Measurements from ENCODE around the gene ALAS1. TPM values are rescaled to one million over a fixed set of nuclear protein-coding genes. Genes with fewer than 3 reads are reported as not detected.

ALAS1 gene
- polyA plus RNA-seq, 1 experiment = 61.7 TPM

DNA sequence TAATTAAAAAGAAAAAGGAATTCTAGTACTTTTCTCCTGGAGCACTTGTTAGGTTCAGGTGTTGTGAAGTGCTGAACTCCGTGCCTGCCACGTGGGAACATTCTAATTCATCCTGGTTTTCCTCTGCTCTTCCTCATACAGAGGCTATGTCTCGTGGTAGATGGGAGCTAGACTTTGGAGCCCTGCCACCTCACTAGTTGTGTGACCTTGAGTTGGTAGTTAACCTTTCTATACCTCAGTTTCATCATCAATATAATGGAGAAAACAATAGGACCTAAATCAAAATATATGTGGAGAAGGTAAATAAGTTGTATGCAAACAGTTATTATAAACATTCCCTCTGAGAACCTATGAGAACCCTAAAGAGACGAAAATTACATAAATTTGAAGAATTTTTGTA, 10.6 kb downstream of the ALAS1 start:
- no peak overlapping the region for H3K4me3 ChIP-seq (ENCODE audit: low read depth, low read length)
- H3K9me3 ChIP-seq (ENCODE audit: control insufficient read depth, insufficient read depth, low read length) = no peaks in the 10 kb centered on the region
- no peak for TF ChIP-seq CTCF (IDR thresholded peaks at IDR 0.05; ENCODE audit: low read depth, low read length)
- no peaks in the 10 kb centered on the region for H3K27me3 ChIP-seq (ENCODE audit: control insufficient read depth, insufficient read depth, low read length)
- POLR2A ChIA-PET = no interaction called here
- no peak overlapping the region for H3K27ac ChIP-seq (ENCODE audit: low read depth, low read length)
- CTCF ChIA-PET = interaction anchor here (1.0 to 5.0 kb wide), 3 partner anchors 13 to 131 kb away, joined by 4 to 38 read pairs (median 5); no protein-coding TSS in a partner anchor
- DNase-seq (ENCODE audit: low read depth, low spot score) = no peak

GRCh38 chr3:52210037-52210436, 12.1 kb downstream of the ALAS1 start:
- TF ChIP-seq CTCF (IDR thresholded peaks at IDR 0.05; ENCODE audit: low read depth, low read length) = no peak
- CTCF ChIA-PET = interaction anchor here (1.0 to 5.0 kb wide), 3 partner anchors 9 to 15 kb away, joined by 3 to 38 read pairs (median 3); no protein-coding TSS in a partner anchor
- H3K9me3 ChIP-seq (ENCODE audit: control insufficient read depth, insufficient read depth, low read length) = no peaks in the 10 kb centered on the region
- no peak overlapping the region for H3K27ac ChIP-seq (ENCODE audit: low read depth, low read length)
- no peak for DNase-seq (ENCODE audit: low read depth, low spot score)
- H3K4me3 ChIP-seq (ENCODE audit: low read depth, low read length) = no peak overlapping the region
- POLR2A ChIA-PET = no interaction called here
- no peaks in the 10 kb centered on the region for H3K27me3 ChIP-seq (ENCODE audit: control insufficient read depth, insufficient read depth, low read length)

GRCh38 chr3:52210550-52211046, 12.6 kb downstream of the ALAS1 start:
- Histone ChIP-seq H3K4me3 (ENCODE audit: low read depth, low read length) (no peak overlapping the region), H3K9me3 (ENCODE audit: control insufficient read depth, insufficient read depth, low read length) (no peaks in the 10 kb centered on the region), H3K27ac (ENCODE audit: low read depth, low read length) (no peak overlapping the region), H3K27me3 (ENCODE audit: control insufficient read depth, insufficient read depth, low read length) (no peaks in the 10 kb centered on the region)
- DNase-seq (ENCODE audit: low read depth, low spot score) = no peak
- no peak for TF ChIP-seq CTCF (IDR thresholded peaks at IDR 0.05; ENCODE audit: low read depth, low read length)
- ChIA-PET POLR2A (no interaction called here), CTCF (interaction anchor here (5.0 kb wide), 1 partner anchor 11 kb away, joined by 38 read pairs; no protein-coding TSS in a partner anchor)

DNA sequence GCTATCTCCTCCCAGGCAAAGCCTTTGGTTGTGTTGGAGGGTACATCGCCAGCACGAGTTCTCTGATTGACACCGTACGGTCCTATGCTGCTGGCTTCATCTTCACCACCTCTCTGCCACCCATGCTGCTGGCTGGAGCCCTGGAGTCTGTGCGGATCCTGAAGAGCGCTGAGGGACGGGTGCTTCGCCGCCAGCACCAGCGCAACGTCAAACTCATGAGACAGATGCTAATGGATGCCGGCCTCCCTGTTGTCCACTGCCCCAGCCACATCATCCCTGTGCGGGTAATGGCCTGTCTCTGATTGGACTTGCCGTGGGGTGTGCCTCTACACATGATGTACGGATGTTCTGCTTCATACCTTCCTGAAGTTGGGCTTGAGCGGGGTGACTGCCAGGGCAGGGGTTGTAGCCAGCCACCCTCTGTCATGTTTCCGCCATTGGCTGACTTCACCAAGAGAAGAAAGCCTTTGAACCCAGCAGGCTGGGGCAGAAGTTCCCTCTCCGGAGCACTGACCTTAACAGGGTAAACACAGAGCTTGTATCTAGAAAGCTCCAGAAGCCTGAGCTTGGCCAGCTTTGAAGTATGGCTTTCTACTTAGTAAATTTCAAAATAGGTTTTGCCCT, 13.4 kb downstream of the ALAS1 start:
- ChIA-PET CTCF (interaction anchor here (5.0 kb wide), 1 partner anchor 11 kb away, joined by 38 read pairs; no protein-coding TSS in a partner anchor), POLR2A (no interaction called here)
- H3K27me3 ChIP-seq (ENCODE audit: control insufficient read depth, insufficient read depth, low read length) = no peaks in the 10 kb centered on the region
- no peak overlapping the region for H3K4me3 ChIP-seq (ENCODE audit: low read depth, low read length)
- no peak for DNase-seq (ENCODE audit: low read depth, low spot score)
- no peak for TF ChIP-seq CTCF (IDR thresholded peaks at IDR 0.05; ENCODE audit: low read depth, low read length)
- H3K27ac ChIP-seq (ENCODE audit: low read depth, low read length) = no peak overlapping the region
- no peaks in the 10 kb centered on the region for H3K9me3 ChIP-seq (ENCODE audit: control insufficient read depth, insufficient read depth, low read length)

DNA sequence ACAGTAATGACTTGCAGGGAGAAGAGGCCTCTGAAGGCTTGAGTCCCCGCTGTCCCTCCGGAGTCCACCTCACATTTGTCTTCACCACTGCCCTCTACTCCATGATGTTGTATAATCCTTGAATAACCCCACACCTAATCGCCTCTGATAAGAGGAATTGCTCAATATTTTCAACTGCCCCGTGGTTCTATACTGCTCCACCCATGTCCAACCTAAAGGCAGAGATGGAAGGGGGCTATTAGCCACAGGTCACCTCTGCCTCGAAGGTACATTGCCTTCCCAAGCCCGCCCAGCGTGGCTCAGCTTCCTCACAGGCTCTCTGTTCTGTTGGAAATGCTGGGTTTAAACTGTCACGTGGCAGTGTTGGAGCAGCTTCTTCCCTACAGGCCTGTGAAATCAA, 15.0 kb downstream of the ALAS1 start:
- POLR2A ChIA-PET = no interaction called here
- no peak for DNase-seq (ENCODE audit: low read depth, low spot score)

More for the DNA sequence above, 15.0 kb downstream of the ALAS1 start:
- TF ChIP-seq CTCF (IDR thresholded peaks at IDR 0.05; ENCODE audit: low read depth, low read length) = no peak
- Histone ChIP-seq H3K4me3 (ENCODE audit: low read depth, low read length) (no peak overlapping the region), H3K27ac (ENCODE audit: low read depth, low read length) (no peak overlapping the region), H3K27me3 (ENCODE audit: control insufficient read depth, insufficient read depth, low read length) (no peaks in the 10 kb centered on the region), H3K9me3 (ENCODE audit: control insufficient read depth, insufficient read depth, low read length) (no peaks in the 10 kb centered on the region)
- CTCF ChIA-PET = interaction anchor here (5.0 kb wide), 1 partner anchor 9 kb away, joined by 38 read pairs; no protein-coding TSS in a partner anchor
